PC-3 (cell line): Measurements from ENCODE around the gene BPGM. TPM values are rescaled to one million over a fixed set of nuclear protein-coding genes. Genes with fewer than 3 reads are reported as not detected.
A peak's percentile ranks its signal among the peaks of the same experiment; 100 is the strongest.

Source experiments
- ATAC-seq: fragments of 200-7000 bp; cut with Tn5 transposase; 2 replicates; pipeline ENCODE4 v1.9.1; 2020; ENCODE audit warnings: mild to moderate bottlenecking, moderate library complexity
- BruUV-seq: library from RNA; stranded (reverse); fragments of 400-500 nt; replicated peaks from 2 replicates; lab custom pipeline; 2021; lab: Mats Ljungman, UMichigan
- CTCF ChIA-PET: fragments of 300-600 bp; sonication (Branson Sonifier 250); formaldehyde crosslinking; loops from one replicate; lab custom pipeline; 2022; ENCODE audit warnings: antibody characterized with exemption; lab: Charles Lee
- POLR2A ChIA-PET: fragments of 300-600 bp; sonication (Branson Sonifier 250); formaldehyde crosslinking; loops from one replicate; lab custom pipeline; 2022; ENCODE audit warnings: antibody characterized with exemption; ENCODE audit not compliant: unreplicated experiment; lab: Charles Lee
- DNase-seq: peaks from one replicate; pipeline ENCODE4 v3.0.0-alpha.2; 2015
- H2AFZ ChIP-seq: fragments of 300-600 bp; sonication (generic); 2 replicates; pipeline ENCODE4 v1.6.0; 2016; ENCODE audit warnings: antibody characterized with exemption, low read length
- H3F3A ChIP-seq: fragments of 300-600 bp; sonication (generic); one replicate; pipeline ENCODE4 v1.6.0; 2017; ENCODE audit warnings: antibody characterized with exemption, low read length, control low read depth, mild to moderate bottlenecking; ENCODE audit not compliant: unreplicated experiment
- H3K27ac ChIP-seq: fragments of 300-600 bp; sonication (generic); 2 replicates; pipeline ENCODE4 v1.5.1; 2016; ENCODE audit warnings: mild to moderate bottlenecking, low read length
- H3K27me3 ChIP-seq: fragments of 300-600 bp; sonication (generic); 2 replicates; pipeline ENCODE4 v1.6.1; 2016; ENCODE audit warnings: low read length, mixed read lengths
- H3K36me3 ChIP-seq: fragments of 300-600 bp; sonication (generic); 2 replicates; pipeline ENCODE4 v1.6.1; 2016; ENCODE audit warnings: low read depth, mixed run types, low read length, mixed read lengths
- H3K4me1 ChIP-seq: fragments of 300-600 bp; sonication (generic); 2 replicates; pipeline ENCODE4 v1.5.1; 2016; ENCODE audit warnings: low read length; ENCODE audit not compliant: insufficient read depth
- H3K4me2 ChIP-seq: fragments of 300-600 bp; sonication (generic); 2 replicates; pipeline ENCODE4 v1.6.0; 2016; ENCODE audit warnings: low read length
- H3K4me3 ChIP-seq: fragments of 300-600 bp; sonication (generic); 2 replicates; pipeline ENCODE4 v1.5.1; 2016; ENCODE audit warnings: mild to moderate bottlenecking, low read length, mixed read lengths
- H3K79me2 ChIP-seq: fragments of 300-600 bp; sonication (generic); 2 replicates; pipeline ENCODE4 v1.6.1; 2017; ENCODE audit warnings: low read length, mixed read lengths
- H3K9ac ChIP-seq: fragments of 300-600 bp; sonication (generic); 2 replicates; pipeline ENCODE4 v1.6.0; 2016; ENCODE audit warnings: mild to moderate bottlenecking, low read length
- H3K9me2 ChIP-seq: fragments of 300-600 bp; sonication (generic); replicated peaks from 2 replicates; pipeline ENCODE4 v1.6.1; 2016; ENCODE audit warnings: mixed run types, low read length, mixed read lengths
- H3K9me3 ChIP-seq: fragments of 300-600 bp; sonication (generic); 2 replicates; pipeline ENCODE4 v1.6.1; 2016; ENCODE audit warnings: low read length, mixed read lengths
- H4K20me1 ChIP-seq: fragments of 300-600 bp; sonication (generic); 2 replicates; pipeline ENCODE4 v1.6.1; 2016; ENCODE audit warnings: low read length, mixed read lengths
- CTCF ChIP-seq: fragments of 300-600 bp; sonication (generic); conservative IDR thresholded peaks from 2 replicates; pipeline ENCODE4 v1.5.1; 2017; ENCODE audit warnings: antibody characterized with exemption, low read depth, mild to moderate bottlenecking, low read length
- EZH2 ChIP-seq: fragments of 300-600 bp; sonication (generic); IDR thresholded peaks from one replicate; pipeline ENCODE4 v1.6.1; 2017; ENCODE audit warnings: antibody characterized with exemption, mild to moderate bottlenecking, low read length; ENCODE audit not compliant: unreplicated experiment
- EZH2phosphoT487 ChIP-seq: fragments of 300-600 bp; sonication (generic); IDR thresholded peaks from 2 replicates; pipeline ENCODE4 v1.6.1; 2018; ENCODE audit warnings: mild to moderate bottlenecking, antibody characterized with exemption, low read length, borderline replicate concordance
- intact Hi-C: fragments of 100-400 bp; cut with micrococcal nuclease; formaldehyde crosslinking; loops from 2 replicates; pipeline ENCODE4 v1.9.0; 2023
- total RNA-seq: library from RNA; depleted of rRNA; stranded (reverse); fragments of >200 nt; gene quantifications from 2 replicates; pipeline ENCODE4 v1.2.3, GENCODE V29; 2014

Gene BPGM
- total RNA-seq, 1 experiment from 2014 or later = 14.6 TPM

- no peaks in the 10 kb centered on the region for H3K9me3 ChIP-seq
These were observed 52.6 kb downstream of the BPGM start for GRCh38 chr7:134699021-134699818.

GRCh38 chr7:134699899-134700298 is 53.2 kb downstream of the BPGM start:
- H3K27ac ChIP-seq = no peak overlapping the region
- ATAC-seq (no peak), DNase-seq (no peak)
- H3K9ac ChIP-seq = no peak overlapping the region
- intact Hi-C loops = no loop called here
- ChIA-PET CTCF (interaction anchor here (0.7 kb wide), 1 partner anchor 67 kb away, joined by 3 read pairs; no protein-coding TSS in a partner anchor), POLR2A (no interaction called here)
- no TSS peak for BruUV-seq
- H4K20me1 ChIP-seq = no peaks in the 10 kb centered on the region
- no peaks in the 10 kb centered on the region for H3K36me3 ChIP-seq
- no peaks in the 10 kb centered on the region for H3K79me2 ChIP-seq
- H3K9me2 ChIP-seq = no peaks in the 10 kb centered on the region
- no peaks in the 10 kb centered on the region for H3K27me3 ChIP-seq
- TF ChIP-seq EZH2 (no peak), EZH2phosphoT487 (no peak), CTCF (no peak)
- H2AFZ ChIP-seq = no peak overlapping the region
- no peaks in the 10 kb centered on the region for H3K9me3 ChIP-seq
- H3F3A ChIP-seq = no peaks in the 10 kb centered on the region
- no peaks in the 10 kb centered on the region for H3K4me1 ChIP-seq
- no peak overlapping the region for H3K4me2 ChIP-seq
- H3K4me3 ChIP-seq = no peak overlapping the region

More at GRCh38 chr7:134699021-134699818, 52.6 kb downstream of the BPGM start:
- TF ChIP-seq CTCF = no peak
- no peak for TF ChIP-seq EZH2phosphoT487
- no peak for TF ChIP-seq EZH2
- intact Hi-C loops = no loop called here
- no peaks in the 10 kb centered on the region for H3F3A ChIP-seq
- ATAC-seq (no peak), DNase-seq (no peak)
- H3K9me2 ChIP-seq = no peaks in the 10 kb centered on the region
- H3K9ac ChIP-seq = no peak overlapping the region
- H3K79me2 ChIP-seq = no peaks in the 10 kb centered on the region
- H3K4me1 ChIP-seq = no peaks in the 10 kb centered on the region
- no peaks in the 10 kb centered on the region for H4K20me1 ChIP-seq
- no peak overlapping the region for H3K4me2 ChIP-seq
- H3K27me3 ChIP-seq = no peaks in the 10 kb centered on the region
- ChIA-PET CTCF (interaction anchor here (0.6 to 0.7 kb wide), 2 partner anchors 66 to 205 kb away, joined by 3 read pairs; no protein-coding TSS in a partner anchor), POLR2A (no interaction called here)
- H3K27ac ChIP-seq = no peak overlapping the region
- BruUV-seq = no TSS peak
- H3K36me3 ChIP-seq = no peaks in the 10 kb centered on the region
- H3K4me3 ChIP-seq = no peak overlapping the region
- H2AFZ ChIP-seq = no peak overlapping the region

- no TSS peak for BruUV-seq
- ATAC-seq = peak; percentile 80
These were observed 54.6 kb downstream of the BPGM start for GRCh38 chr7:134701272-134701671.

More at GRCh38 chr7:134701272-134701671, 54.6 kb downstream of the BPGM start:
- Histone ChIP-seq H3K36me3 (no peaks in the 10 kb centered on the region), H3K4me1 (no peaks in the 10 kb centered on the region), H4K20me1 (no peaks in the 10 kb centered on the region), H3K79me2 (no peaks in the 10 kb centered on the region), H2AFZ (no peak overlapping the region), H3K9me3 (no peaks in the 10 kb centered on the region), H3K27me3 (no peaks in the 10 kb centered on the region), H3K4me3 (no peak overlapping the region), H3K4me2 (no peak overlapping the region), H3K27ac (no peak overlapping the region), H3K9ac (no peak overlapping the region), H3K9me2 (no peaks in the 10 kb centered on the region), H3F3A (no peaks in the 10 kb centered on the region)
- CTCF ChIA-PET = interaction anchor here (0.6 to 1.3 kb wide), 5 partner anchors 11 to 89 kb away, joined by 3 to 4 read pairs (median 3); no protein-coding TSS in a partner anchor
- peak; percentile 62 for DNase-seq
- intact Hi-C loops = loop anchor here (1.0 kb wide), 1 partner anchor 68 kb away; no protein-coding TSS in a partner anchor
- POLR2A ChIA-PET = no interaction called here
- TF ChIP-seq EZH2 (no peak), CTCF (peak; percentile 73), EZH2phosphoT487 (no peak)
